ENCODE measurements around the gene CROCC.
"Not testable (repeated sequence)": the region's sequence is repeated elsewhere in the genome, so short reads cannot be mapped to it uniquely, and the experiment has no call there.

- TF ChIP-seq, protein P1, sequence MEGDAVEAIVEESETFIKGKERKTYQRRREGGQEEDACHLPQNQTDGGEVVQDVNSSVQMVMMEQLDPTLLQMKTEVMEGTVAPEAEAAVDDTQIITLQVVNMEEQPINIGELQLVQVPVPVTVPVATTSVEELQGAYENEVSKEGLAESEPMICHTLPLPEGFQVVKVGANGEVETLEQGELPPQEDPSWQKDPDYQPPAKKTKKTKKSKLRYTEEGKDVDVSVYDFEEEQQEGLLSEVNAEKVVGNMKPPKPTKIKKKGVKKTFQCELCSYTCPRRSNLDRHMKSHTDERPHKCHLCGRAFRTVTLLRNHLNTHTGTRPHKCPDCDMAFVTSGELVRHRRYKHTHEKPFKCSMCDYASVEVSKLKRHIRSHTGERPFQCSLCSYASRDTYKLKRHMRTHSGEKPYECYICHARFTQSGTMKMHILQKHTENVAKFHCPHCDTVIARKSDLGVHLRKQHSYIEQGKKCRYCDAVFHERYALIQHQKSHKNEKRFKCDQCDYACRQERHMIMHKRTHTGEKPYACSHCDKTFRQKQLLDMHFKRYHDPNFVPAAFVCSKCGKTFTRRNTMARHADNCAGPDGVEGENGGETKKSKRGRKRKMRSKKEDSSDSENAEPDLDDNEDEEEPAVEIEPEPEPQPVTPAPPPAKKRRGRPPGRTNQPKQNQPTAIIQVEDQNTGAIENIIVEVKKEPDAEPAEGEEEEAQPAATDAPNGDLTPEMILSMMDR (IDR thresholded peaks at IDR 0.05), result not testable (repeated sequence)
- not testable (repeated sequence) for TF ChIP-seq POLR2AphosphoS5 (IDR thresholded peaks at IDR 0.05)
These were observed 6.7 kb upstream of the CROCC start for GRCh38 chr1:16914928-16915626.
